ENCODE data around the gene ANKRD44. TPM values are rescaled to one million over a fixed set of nuclear protein-coding genes. Genes with fewer than 3 reads are reported as not detected.

The ANKRD44 gene
- total and polyA plus RNA-seq, 2 of the 8 experiments (the other 6 are each of a cell fraction or from before 2014, with no cell fraction given): 1.2 to 1.3 TPM

GRCh38 chr2:197198890-197199289 is 111.7 kb downstream of the ANKRD44 start (continued):
- TF ChIP-seq CHD7 (IDR thresholded peaks at IDR 0.05; ENCODE audit: insufficient replicate concordance, low read length) (no peak), SAP30 (IDR thresholded peaks at IDR 0.05; ENCODE audit: insufficient read depth, insufficient replicate concordance, low read length) (no peak), CHD1 (IDR thresholded peaks at IDR 0.05; ENCODE audit: low read depth, low read length) (no peak), CBX8 (IDR thresholded peaks at IDR 0.05; ENCODE audit: borderline replicate concordance, low read depth, low read length) (no peak), SIN3A (conservative IDR thresholded peaks at IDR 0.05 in 1 of 2, IDR thresholded peaks at IDR 0.05 in 1 of 2; ENCODE audit: low read depth in 1 of 2, low read length in 2 of 2) (no peak), SRF (IDR thresholded peaks at IDR 0.05; ENCODE audit: low read depth, low read length) (no peak), RFX5 (IDR thresholded peaks at IDR 0.05; ENCODE audit: borderline replicate concordance, low read depth, low read length) (no peak), SP4 (IDR thresholded peaks at IDR 0.05; ENCODE audit: low read length) (no peak), TAF1 (IDR thresholded peaks at IDR 0.05; ENCODE audit: low read depth, low read length) (no peak), USF2 (IDR thresholded peaks at IDR 0.05; ENCODE audit: low read length) (no peak), SUZ12 (IDR thresholded peaks at IDR 0.05; ENCODE audit: low read length) (no peak)

All from H1 (cell line).